SK-N-SH (cell line): ENCODE results near the gene HMBS. TPM values are rescaled to one million over a fixed set of nuclear protein-coding genes. Genes with fewer than 3 reads are reported as not detected.

Experiments
- CTCF ChIA-PET: fragments of 300-600, 350-600 bp; formaldehyde crosslinking; extraction: SDS; loops from one replicate; lab custom pipeline; 2021; lab: Yijun Ruan, JAX
- POLR2A ChIA-PET: fragments of 350-600 bp; sonication (Branson Sonifier 250); formaldehyde crosslinking; extraction: SDS; loops from one replicate; lab custom pipeline; 2020; ENCODE audit warnings: antibody characterized with exemption, inconsistent platforms; lab: Yijun Ruan, JAX
- DNase-seq: peaks from one replicate; pipeline ENCODE4 v3.0.0; 2012
- H2AFZ ChIP-seq: fragments of 200-600 bp; sonication (generic); 2 replicates; pipeline ENCODE4 v1.8.1; 2016; ENCODE audit warnings: antibody characterized with exemption, mild to moderate bottlenecking, low read depth
- H3F3A ChIP-seq: fragments of 200-600 bp; sonication (generic); replicated peaks from 2 replicates; pipeline ENCODE3; 2016; ENCODE audit warnings: antibody characterized with exemption, mild to moderate bottlenecking; ENCODE audit not compliant: insufficient read depth
- H3K27ac ChIP-seq, 2 experiments: fragments of 200-500 bp in 1 of 2; fragments of 200-600 bp in 1 of 2; sonication (Bioruptor generic) in 1 of 2; sonication (generic), shearing (Covaris generic) in 1 of 2; 2 replicates each; pipeline versions ENCODE4 v1.5.1 to v1.6.1; 2014 to 2016; ENCODE audit warnings: low read depth in 2 of 2, inconsistent platforms in 1 of 2, low read length in 1 of 2, mild to moderate bottlenecking in 1 of 2, mixed read lengths in 1 of 2
- H3K27me3 ChIP-seq: fragments of 200-600 bp; sonication (generic), shearing (Covaris generic); 2 replicates; pipeline ENCODE4 v1.6.1; 2016; ENCODE audit warnings: mixed run types; ENCODE audit not compliant: insufficient read depth
- H3K36me3 ChIP-seq, 2 experiments: fragments of 200-500 bp in 1 of 2; fragments of 200-600 bp in 1 of 2; sonication (Bioruptor generic) in 1 of 2; sonication (generic) in 1 of 2; replicated peaks in 1 of 2; 2 replicates each; pipeline versions ENCODE3 to v1.5.1; 2014 to 2016; ENCODE audit warnings: low read length in 1 of 2, mild to moderate bottlenecking in 1 of 2; ENCODE audit not compliant: insufficient read depth in 2 of 2, control insufficient read depth in 1 of 2
- H3K4me1 ChIP-seq, 2 experiments: fragments of 200-500 bp in 1 of 2; fragments of 200-600 bp in 1 of 2; sonication (Bioruptor generic) in 1 of 2; sonication (generic), shearing (Covaris generic) in 1 of 2; 2 replicates each; pipeline versions ENCODE4 v1.5.1 to v1.6.1; 2014 to 2016; ENCODE audit warnings: low read depth in 1 of 2, low read length in 1 of 2, mixed run types in 1 of 2; ENCODE audit not compliant: insufficient read depth in 2 of 2, control insufficient read depth in 1 of 2
- H3K4me2 ChIP-seq: fragments of 200-600 bp; sonication (generic), shearing (Covaris generic); 2 replicates; pipeline ENCODE4 v1.6.1; 2017; ENCODE audit warnings: mixed run types
- H3K4me3 ChIP-seq, 2 experiments: fragments of 200-500 bp in 1 of 2; fragments of 200-600 bp in 1 of 2; sonication (Bioruptor generic) in 1 of 2; sonication (generic), shearing (Covaris generic) in 1 of 2; 2 replicates each; pipeline versions ENCODE4 v1.5.1 to v1.8.1; 2014 to 2016; ENCODE audit warnings: low read depth in 2 of 2, inconsistent platforms in 1 of 2, low read length in 1 of 2, mild to moderate bottlenecking in 1 of 2, mixed read lengths in 1 of 2, moderate library complexity in 1 of 2
- H3K79me2 ChIP-seq: fragments of 200-600 bp; sonication (generic); 2 replicates; pipeline ENCODE4 v1.8.1; 2017; ENCODE audit warnings: mild to moderate bottlenecking; ENCODE audit not compliant: insufficient read depth
- H3K9ac ChIP-seq: fragments of 200-600 bp; sonication (generic); 2 replicates; pipeline ENCODE4 v1.6.1; 2017; ENCODE audit warnings: mixed run types
- H3K9me2 ChIP-seq: fragments of 200-600 bp; sonication (generic); 2 replicates; pipeline ENCODE4 v1.6.1; 2017; ENCODE audit warnings: mixed run types
- H3K9me3 ChIP-seq: fragments of 200-600 bp; sonication (generic); 2 replicates; pipeline ENCODE4 v1.6.1; 2017; ENCODE audit warnings: mixed run types, mild to moderate bottlenecking, moderate library complexity
- H4K20me1 ChIP-seq: fragments of 200-600 bp; sonication (generic); 2 replicates; pipeline ENCODE4 v1.6.1; 2017; ENCODE audit warnings: mild to moderate bottlenecking, mixed run types; ENCODE audit not compliant: insufficient read depth
- CHD2 ChIP-seq: fragments of 150-350 bp; IDR thresholded peaks from 2 replicates; pipeline ENCODE4 v1.6.1; 2018; ENCODE audit warnings: low read length; ENCODE audit not compliant: partially characterized antibody
- EZH2phosphoT487 ChIP-seq: fragments of 200-600 bp; sonication (generic); IDR thresholded peaks from 2 replicates; pipeline ENCODE4 v1.6.1; 2017; ENCODE audit warnings: low read depth, mixed run types, mild to moderate bottlenecking, antibody characterized with exemption, moderate library complexity, borderline replicate concordance
- FOSL2 ChIP-seq: IDR thresholded peaks from 2 replicates; pipeline ENCODE4 v1.4.0; 2012; ENCODE audit warnings: low read depth, mild to moderate bottlenecking, moderate library complexity, borderline replicate concordance
- FOXJ3 ChIP-seq: sonication (generic); formaldehyde crosslinking; IDR thresholded peaks from 2 replicates; pipeline ENCODE4 v1.5.1; 2020; ENCODE audit warnings: mild to moderate bottlenecking, missing genetic modification reagents
- GATA2 ChIP-seq: sonication (generic); formaldehyde crosslinking; IDR thresholded peaks from 2 replicates; pipeline ENCODE4 v1.5.0; 2020; ENCODE audit warnings: mild to moderate bottlenecking, missing genetic modification reagents
- IRF3 ChIP-seq: fragments of 150-350 bp; IDR thresholded peaks from 2 replicates; pipeline ENCODE4 v1.6.1; 2016; ENCODE audit warnings: mild to moderate bottlenecking, low read depth, low read length
- MEF2A ChIP-seq: IDR thresholded peaks from 2 replicates; pipeline ENCODE4 v1.4.0; 2012; ENCODE audit warnings: low read depth, borderline replicate concordance
- NFIC ChIP-seq: IDR thresholded peaks from 2 replicates; pipeline ENCODE4 v1.4.0; 2012; ENCODE audit warnings: borderline replicate concordance
- PBX3 ChIP-seq: IDR thresholded peaks from 2 replicates; pipeline ENCODE4; 2012
- POLR2AphosphoS5 ChIP-seq: IDR thresholded peaks from 2 replicates; pipeline ENCODE4 v1.6.1; 2012; ENCODE audit warnings: low read depth, low read length
- REST ChIP-seq: IDR thresholded peaks from 2 replicates; pipeline ENCODE4 v1.6.1; 2012; ENCODE audit warnings: mild to moderate bottlenecking, low read depth, low read length, moderate library complexity
- TAF1 ChIP-seq: IDR thresholded peaks from 2 replicates; pipeline ENCODE4 v1.6.1; 2012; ENCODE audit warnings: low read depth, mild to moderate bottlenecking, low read length, moderate library complexity, borderline replicate concordance
- TCF12 ChIP-seq: IDR thresholded peaks from 2 replicates; pipeline ENCODE4 v1.4.0; 2012
- TEAD4 ChIP-seq: IDR thresholded peaks from 2 replicates; pipeline ENCODE4 v1.4.0; 2012; ENCODE audit warnings: mild to moderate bottlenecking, borderline replicate concordance; ENCODE audit not compliant: insufficient read depth
- USF1 ChIP-seq: IDR thresholded peaks from 2 replicates; pipeline ENCODE4 v1.4.0; 2012; ENCODE audit warnings: low read depth, borderline replicate concordance
- USF2 ChIP-seq: fragments of 150-350 bp; IDR thresholded peaks from 2 replicates; pipeline ENCODE4 v1.6.1; 2017; ENCODE audit warnings: antibody characterized with exemption, low read length, low read depth, borderline replicate concordance
- ZBTB33 ChIP-seq: IDR thresholded peaks from 2 replicates; pipeline ENCODE4 v1.4.0; 2012; ENCODE audit warnings: low read depth, borderline replicate concordance
- WGBS: methylation state at CpG from one replicate; pipeline ENCODE4 v1.1.6; 2017; ENCODE audit warnings: low lambda C conversion rate; 5-methylcytosine and 5-hydroxymethylcytosine counted together
- polyA plus RNA-seq, 3 experiments: library from polyadenylated mRNA; depleted of rRNA; stranded (reverse); fragments of >200 nt; gene quantifications; 2 replicates each; pipeline ENCODE4 v1.2.3, GENCODE V29; 2012

HMBS gene
- polyA plus RNA-seq, 1 of the 3 experiments (the other 2 are of a cell fraction) = 69.4 TPM

- Histone ChIP-seq H3K27me3 (no peaks in the 10 kb centered on the region), H4K20me1 (no peaks in the 10 kb centered on the region), H3K9me3 (no peaks in the 10 kb centered on the region), H3K36me3 (peaks cover 23 to 73% of the 10 kb centered on the region in 2 experiments), H3K4me1 (no peaks in the 10 kb centered on the region), H3K9me2 (no peaks in the 10 kb centered on the region), H3K79me2 (no peaks in the 10 kb centered on the region), H3F3A (no peaks in the 10 kb centered on the region), H3K9ac (no peak overlapping the region), H3K27ac (no peak overlapping the region), H3K4me3 (no peak overlapping the region), H3K4me2 (no peak overlapping the region), H2AFZ (no peak overlapping the region)
- no peak for DNase-seq
- TF ChIP-seq ZBTB33 (no peak), CHD2 (no peak), TEAD4 (no peak), IRF3 (no peak), POLR2AphosphoS5 (no peak), NFIC (no peak), TAF1 (no peak), USF1 (no peak), GATA2 (no peak), PBX3 (no peak), EZH2phosphoT487 (no peak)
- WGBS = 93% methylated on average over 9 of the region's 9 CpGs
- CTCF ChIA-PET = interaction anchor here (0.9 to 1.1 kb wide), 3 partner anchors 8 to 19 kb away, joined by 3 to 4 read pairs (median 4); partner anchors contain the start of genes HYOU1, SLC37A4 and VPS11
- POLR2A ChIA-PET = interaction anchor here (1.6 kb wide), 1 partner anchor 17 kb away, joined by 3 read pairs; no protein-coding TSS in a partner anchor
Measured at GRCh38 chr11:119048644-119049043, 36.0 kb upstream of the HMBS start.

GRCh38 chr11:119049081-119049480 is 35.6 kb upstream of the HMBS start:
- no CpG with 5 or more reads among the region's 7 CpGs for WGBS
- no peak overlapping the region for H2AFZ ChIP-seq
- H3K27ac ChIP-seq = no peak overlapping the region
- no peaks in the 10 kb centered on the region for H3K79me2 ChIP-seq
- CTCF ChIA-PET = interaction anchor here (0.7 kb wide), 1 partner anchor 11 kb away, joined by 3 read pairs; no protein-coding TSS in a partner anchor
- H3K9ac ChIP-seq = no peak overlapping the region
- H4K20me1 ChIP-seq = no peaks in the 10 kb centered on the region
- no peaks in the 10 kb centered on the region for H3F3A ChIP-seq
- H3K27me3 ChIP-seq = no peaks in the 10 kb centered on the region
- H3K9me2 ChIP-seq = no peaks in the 10 kb centered on the region
- no peak overlapping the region for H3K4me3 ChIP-seq
- peaks cover 27 to 78% of the 10 kb centered on the region in 2 experiments for H3K36me3 ChIP-seq
- no peak overlapping the region for H3K4me2 ChIP-seq
- DNase-seq = no peak
- H3K4me1 ChIP-seq = no peaks in the 10 kb centered on the region
- H3K9me3 ChIP-seq = no peaks in the 10 kb centered on the region
- POLR2A ChIA-PET = interaction anchor here (1.6 kb wide), 1 partner anchor 18 kb away, joined by 3 read pairs; no protein-coding TSS in a partner anchor
- TF ChIP-seq MEF2A (no peak), NFIC (no peak), TCF12 (no peak), REST (no peak), FOSL2 (no peak), FOXJ3 (CRISPR knock-in tag) (no peak), USF2 (no peak), CHD2 (no peak), POLR2AphosphoS5 (no peak)
